Nucleus accumbens (tissue), 56 donors: Measurements from ENCODE around the gene RFX4.

ENCODE experiments used
- DNase-seq, 56 donors: peaks; one replicate each; lab custom pipeline; 2025; lab: John Stamatoyannopoulos, UW

RFX4 gene

DNA sequence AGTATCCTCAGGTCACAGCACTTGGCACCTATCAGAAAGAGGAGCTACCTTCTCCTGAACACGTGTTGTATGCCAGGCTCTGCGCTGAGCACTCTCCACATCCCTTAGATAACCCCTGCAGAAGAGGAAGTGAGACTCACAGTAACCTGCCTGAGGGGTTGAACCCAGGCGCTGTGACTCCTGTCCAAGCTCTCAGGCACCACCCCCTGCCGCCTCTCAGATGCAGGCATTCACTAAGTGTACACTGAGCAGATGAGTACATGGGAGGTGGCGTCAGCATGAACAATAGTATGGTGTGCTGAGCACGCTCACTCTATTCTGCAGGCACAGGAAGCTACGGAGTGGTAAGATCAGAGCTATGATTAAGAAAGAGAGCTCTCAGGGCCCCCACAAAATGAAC, 170.7 kb downstream of the RFX4 start:
- peak in 9 of 56 donors; percentile 12 to 54 (median 36) for DNase-seq

DNA sequence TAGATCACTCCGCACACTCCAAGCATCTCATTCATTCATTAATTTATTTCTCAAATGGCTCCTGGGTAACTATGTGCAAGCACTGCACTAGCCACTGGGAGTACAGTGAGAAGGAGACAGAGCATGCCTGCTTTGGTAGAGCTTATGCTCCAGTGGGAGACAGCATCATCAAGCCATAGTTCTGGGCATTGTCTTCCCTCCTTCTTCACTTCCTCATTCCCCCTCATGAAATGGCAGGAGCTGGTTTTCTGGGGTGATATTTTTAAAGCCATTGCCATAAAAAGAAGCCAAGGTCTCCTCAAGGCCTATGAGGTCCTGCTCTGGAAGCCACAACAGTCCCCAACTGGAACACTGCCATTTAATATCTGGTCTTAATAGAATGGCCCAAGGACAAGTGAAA, 171.5 kb downstream of the RFX4 start:
- no peak for DNase-seq

DNA sequence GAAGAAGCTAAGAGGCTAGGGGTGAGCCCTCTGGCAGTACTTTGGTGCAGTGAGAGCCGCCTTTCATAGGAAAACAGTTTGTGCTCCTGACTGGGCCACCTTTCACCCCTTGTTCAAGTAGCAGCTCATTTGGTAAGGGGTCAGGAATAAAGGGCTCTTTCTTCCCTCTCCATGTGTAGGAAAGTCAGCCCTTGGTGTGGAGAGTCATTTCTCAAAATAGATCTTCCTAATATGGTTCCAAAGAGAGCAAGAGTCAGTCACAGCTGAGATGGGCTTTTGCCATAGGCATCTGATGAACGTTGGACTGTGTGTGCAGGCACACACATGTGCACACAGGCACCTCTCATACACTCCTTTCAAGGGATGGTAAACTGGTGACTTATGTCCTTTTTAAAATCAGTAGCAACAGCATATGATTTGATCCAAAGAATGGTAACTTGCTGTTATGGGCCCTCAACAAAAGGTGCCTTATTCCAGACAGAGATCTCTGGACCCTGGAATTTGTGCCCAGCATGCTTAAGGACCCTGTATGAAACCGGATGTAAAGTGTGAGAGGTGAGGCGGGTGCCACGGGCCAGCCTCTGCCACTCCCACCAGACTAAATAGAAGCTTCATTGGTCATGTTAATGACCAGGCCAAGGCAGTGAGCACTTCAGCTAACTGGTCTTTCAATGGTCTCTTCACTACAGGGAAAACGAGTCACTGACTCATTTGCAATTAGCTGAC, 175.0 kb downstream of the RFX4 start:
- DNase-seq = no peak

GRCh38 chr12:106758349-106759110, 175.7 kb downstream of the RFX4 start:
- no peak for DNase-seq

DNA sequence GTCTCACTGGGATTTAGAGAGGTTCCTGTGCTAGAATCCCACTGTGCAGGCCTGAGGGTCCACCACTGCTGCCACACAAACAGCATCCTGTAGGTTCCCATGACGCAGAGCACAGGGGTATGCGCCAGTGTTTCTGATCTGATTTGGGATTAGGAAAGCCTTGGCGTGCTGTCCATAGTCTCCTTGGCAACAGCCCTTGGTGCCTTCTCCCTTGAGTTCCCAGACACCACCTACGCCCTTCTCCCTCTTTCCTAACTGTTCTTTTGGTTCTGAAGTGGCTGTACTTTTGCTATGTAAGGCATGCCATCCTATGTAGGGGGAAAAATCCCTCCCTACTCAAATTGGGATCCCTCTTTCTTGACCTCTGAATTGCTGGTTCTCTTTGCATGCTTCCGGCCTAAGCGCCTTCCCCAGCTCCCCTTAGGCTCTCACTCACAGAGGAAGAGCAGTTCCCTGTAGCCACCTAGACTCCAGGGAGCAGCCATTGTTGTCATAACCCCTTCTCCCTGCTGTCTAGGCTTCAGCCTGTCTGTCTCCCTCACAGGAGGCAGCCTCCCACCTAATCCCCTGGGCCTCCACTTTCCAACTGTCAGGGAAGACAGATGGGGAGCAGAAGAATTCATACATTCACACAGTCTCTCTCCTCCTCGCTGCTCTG, 176.9 kb downstream of the RFX4 start:
- DNase-seq = peak in 3 of 56 donors; percentile 9 to 25 (median 17)

DNA sequence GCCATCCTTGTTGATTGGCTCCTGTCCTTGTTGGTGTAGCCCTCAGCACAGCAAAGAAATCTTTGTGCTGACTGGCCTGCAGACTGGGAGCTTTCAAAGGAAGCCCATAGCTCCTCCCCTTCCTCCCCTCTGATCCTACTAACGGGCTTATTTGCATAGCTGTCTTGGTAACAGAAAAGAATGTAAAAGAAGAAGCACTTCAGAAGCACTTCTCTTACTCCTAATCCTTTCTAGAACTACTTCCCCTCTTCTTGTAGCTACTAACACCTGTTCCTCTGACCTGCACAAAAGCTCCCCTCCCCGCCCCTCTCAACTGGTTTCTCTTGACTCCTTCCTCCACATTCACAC, 177.4 kb downstream of the RFX4 start:
- DNase-seq = peak in 17 of 56 donors; percentile 8 to 64 (median 26)

DNA sequence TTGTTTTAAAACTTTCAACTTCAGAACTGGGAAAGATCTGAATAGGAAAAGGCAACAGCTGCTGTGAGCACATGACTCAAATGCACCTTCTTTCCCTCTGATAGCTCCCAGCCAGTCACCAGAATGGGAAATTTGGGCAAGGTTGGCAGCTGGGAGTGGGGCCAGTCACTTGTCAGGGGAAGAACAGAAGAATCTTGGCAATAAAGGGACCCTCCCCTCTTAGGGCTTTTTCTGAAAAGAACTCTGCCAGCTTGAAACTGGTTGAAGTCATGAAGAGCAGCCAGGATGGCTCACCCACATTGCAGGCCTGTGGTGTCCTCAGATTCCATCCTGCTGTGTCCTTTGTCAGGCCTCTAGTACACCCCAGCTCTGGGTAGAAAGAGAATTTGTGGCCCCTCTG, 181.4 kb downstream of the RFX4 start:
- peak in 7 of 56 donors; percentile 7 to 28 (median 16) for DNase-seq

GRCh38 chr12:106764738-106765137, 181.9 kb downstream of the RFX4 start:
- DNase-seq = peak in 13 of 56 donors; percentile 6 to 40 (median 19)

DNA sequence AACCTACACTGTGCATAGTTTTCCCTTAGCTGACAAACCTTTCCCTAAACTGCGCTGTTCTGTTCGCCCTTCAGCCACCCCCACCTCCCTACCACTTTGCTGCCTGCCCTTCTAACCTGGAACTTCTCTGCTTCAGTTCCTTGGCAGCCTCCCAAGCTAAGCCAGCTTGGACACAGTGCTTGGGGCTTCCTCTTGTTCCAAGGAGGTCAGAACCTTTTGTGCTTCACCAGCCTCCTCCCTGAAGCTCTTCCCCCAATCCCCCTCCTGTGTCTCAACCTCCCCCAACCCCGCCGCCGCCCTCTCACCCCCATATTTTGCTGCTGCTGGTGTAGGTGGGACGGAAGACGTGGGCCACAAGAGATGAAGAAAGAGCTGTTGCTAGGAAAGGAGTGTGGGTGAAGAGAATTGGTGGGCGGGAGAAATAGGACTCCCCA, 183.6 kb downstream of the RFX4 start:
- DNase-seq = peak in 35 of 56 donors; percentile 10 to 76 (median 43)

GRCh38 chr12:106767206-106767605, 184.4 kb downstream of the RFX4 start:
- no peak for DNase-seq

- peak in 4 of 56 donors; percentile 6 to 19 (median 14) for DNase-seq
Measured at GRCh38 chr12:106767954-106768822, 185.4 kb downstream of the RFX4 start.

DNA sequence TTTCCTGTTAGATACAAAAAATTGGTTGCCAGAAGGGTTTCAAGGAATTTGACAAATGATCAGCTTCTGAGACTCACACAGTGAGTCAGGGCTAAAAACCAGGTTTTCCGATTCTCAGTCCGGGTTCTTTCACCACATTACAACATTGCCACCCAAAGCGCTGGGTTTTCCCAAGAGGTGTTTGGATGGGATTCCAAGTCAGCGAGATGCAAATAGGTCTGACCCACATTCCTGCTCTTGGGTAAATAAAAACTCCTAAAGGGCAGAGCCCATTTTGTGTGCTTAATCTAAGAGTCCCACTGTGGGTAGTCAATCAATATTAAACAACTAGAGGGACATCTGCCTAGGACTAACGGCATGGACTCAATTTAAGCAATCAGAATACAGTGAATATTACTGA, 186.3 kb downstream of the RFX4 start:
- peak in 7 of 56 donors; percentile 12 to 31 (median 17) for DNase-seq

DNA sequence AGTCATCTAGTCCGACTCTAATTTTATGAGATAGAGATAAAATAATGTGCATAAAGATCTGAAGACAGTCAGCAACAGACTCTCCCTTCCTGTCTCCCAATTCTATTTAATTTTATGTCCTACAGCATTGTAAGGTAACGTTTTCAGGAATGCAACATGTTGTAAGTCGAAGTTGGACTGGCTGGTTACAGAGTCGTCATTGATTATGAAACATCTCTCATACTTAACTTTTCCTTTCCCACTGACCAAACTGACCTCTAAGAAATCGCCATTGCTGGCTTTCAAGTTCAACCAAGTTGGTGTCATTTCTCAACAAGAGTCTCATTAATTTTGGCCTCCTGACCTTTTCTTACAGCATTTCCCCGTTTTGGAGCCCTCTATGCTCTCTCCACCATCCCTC, 186.7 kb downstream of the RFX4 start:
- DNase-seq = no peak

DNA sequence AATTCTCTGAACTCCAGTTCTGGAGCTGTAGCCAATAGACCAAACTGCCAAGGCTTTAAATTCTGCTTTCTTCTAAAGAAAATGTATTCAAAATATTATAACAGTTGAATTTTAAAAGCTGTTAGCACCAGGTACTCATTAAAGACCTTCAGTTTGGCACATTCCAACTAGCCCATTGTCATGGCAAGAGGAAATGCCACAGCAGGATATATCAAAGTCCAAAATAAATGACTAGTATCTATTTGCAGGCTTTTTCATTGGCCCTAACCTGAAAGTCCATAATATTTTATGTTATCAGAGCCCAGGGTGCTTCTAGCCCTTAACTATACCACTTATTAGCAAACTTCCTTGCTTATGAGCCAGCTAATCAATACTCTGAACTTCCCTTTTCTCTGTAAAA, 188.6 kb downstream of the RFX4 start:
- no peak for DNase-seq

GRCh38 chr12:106773286-106774004, 190.6 kb downstream of the RFX4 start:
- no peak for DNase-seq

- peak; percentile 78 to 100 (median 98) for DNase-seq
Measured at GRCh38 chr12:106774005-106774807, 191.4 kb downstream of the RFX4 start, which contains the start of gene RIC8B. Gene RIC8B (plus strand): TSS chr12:106774682. CDS start chr12:106774746, 64 bp downstream.

DNA sequence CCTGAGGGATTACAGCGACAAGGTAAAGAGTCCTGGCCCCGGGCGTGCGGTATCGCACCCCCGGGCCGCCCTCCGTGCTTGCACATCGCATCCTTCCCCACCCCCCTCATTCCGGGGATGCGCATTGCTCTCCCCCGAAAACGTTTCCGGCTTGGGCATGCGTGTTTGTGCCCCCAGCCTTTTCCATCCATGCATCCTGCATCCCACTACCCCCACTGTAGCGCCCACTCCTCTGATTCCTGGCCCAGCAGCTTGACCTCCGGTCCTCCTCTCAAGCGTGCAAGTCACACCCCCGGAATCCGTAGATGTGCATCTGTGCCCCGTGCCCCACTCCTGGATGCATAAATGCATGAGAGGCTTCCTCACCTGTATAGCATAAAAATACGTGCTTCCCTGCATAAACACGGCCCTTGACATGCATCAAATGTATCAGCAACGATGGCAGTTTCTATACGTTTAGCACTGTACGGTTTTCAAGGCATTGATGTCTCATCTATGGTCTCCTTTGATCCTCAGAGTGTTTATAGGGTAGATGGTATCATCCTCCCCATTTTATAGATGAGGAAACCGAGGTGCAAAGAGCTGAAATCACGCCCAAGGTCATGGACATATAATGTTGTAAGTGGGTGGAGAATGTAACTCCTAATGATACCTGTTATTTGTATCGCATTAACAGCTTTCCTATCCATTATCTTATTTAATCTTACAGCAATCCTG, 192.2 kb downstream of the RFX4 start:
- DNase-seq = peak in 10 of 56 donors; percentile 37 to 70 (median 60)

DNA sequence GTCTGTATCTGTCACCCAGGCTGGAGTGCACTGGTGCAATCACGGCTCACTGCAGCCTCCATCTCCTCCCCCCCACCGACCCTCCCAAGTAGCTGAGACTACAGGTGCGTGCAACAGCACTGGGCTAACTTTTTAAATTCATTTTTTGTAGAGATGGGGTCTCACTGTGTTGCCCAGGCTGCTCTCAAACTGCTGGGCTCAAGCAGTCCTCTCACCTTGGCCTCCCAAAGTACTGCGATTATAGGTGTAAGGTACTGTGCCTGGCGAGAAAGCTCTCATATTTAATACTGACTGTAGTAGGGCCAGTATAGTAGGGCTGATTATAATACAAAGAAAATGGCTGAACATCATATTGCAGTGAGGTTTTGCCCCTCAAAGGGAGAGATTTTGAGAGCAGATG, 194.1 kb downstream of the RFX4 start:
- no peak for DNase-seq
